GM12872 (cell line): ENCODE results near the gene ERG.

Source experiments
- TF ChIP-seq, protein P1 (sequence below): IDR thresholded peaks from 3 replicates; pipeline ENCODE4 v1.5.1; 2011; ENCODE audit warnings: low read depth, mild to moderate bottlenecking, low read length, moderate library complexity; ENCODE audit not compliant: insufficient read depth

The ERG gene

DNA sequence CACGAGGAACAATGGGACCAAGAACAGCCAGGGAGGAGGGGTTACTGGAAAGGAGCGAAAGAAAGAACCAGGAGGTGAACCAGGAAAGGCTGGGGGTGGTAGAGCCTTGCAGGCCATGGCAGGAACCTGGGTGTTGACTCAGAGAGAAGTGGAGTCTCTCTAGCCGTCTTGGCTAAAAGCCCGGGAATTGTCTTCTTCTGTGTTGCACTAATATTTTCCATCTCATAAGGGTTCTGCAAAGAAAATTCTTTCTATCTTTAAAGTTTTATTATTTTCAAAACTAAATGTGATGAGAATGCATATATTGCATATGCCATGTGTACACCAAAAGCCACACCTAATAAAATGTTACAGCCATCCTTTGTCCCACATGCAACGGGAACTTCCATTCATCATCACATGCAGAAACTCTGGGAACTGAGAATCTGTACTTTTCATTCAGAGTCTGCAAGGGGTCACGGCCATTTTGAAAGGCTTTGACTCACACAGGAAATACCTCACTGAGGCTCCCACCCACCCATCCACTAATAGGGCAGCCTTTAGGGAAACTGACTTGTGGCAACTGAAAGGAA is 38.0 kb downstream of the ERG start:
- TF ChIP-seq, protein P1, sequence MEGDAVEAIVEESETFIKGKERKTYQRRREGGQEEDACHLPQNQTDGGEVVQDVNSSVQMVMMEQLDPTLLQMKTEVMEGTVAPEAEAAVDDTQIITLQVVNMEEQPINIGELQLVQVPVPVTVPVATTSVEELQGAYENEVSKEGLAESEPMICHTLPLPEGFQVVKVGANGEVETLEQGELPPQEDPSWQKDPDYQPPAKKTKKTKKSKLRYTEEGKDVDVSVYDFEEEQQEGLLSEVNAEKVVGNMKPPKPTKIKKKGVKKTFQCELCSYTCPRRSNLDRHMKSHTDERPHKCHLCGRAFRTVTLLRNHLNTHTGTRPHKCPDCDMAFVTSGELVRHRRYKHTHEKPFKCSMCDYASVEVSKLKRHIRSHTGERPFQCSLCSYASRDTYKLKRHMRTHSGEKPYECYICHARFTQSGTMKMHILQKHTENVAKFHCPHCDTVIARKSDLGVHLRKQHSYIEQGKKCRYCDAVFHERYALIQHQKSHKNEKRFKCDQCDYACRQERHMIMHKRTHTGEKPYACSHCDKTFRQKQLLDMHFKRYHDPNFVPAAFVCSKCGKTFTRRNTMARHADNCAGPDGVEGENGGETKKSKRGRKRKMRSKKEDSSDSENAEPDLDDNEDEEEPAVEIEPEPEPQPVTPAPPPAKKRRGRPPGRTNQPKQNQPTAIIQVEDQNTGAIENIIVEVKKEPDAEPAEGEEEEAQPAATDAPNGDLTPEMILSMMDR = no peak

DNA sequence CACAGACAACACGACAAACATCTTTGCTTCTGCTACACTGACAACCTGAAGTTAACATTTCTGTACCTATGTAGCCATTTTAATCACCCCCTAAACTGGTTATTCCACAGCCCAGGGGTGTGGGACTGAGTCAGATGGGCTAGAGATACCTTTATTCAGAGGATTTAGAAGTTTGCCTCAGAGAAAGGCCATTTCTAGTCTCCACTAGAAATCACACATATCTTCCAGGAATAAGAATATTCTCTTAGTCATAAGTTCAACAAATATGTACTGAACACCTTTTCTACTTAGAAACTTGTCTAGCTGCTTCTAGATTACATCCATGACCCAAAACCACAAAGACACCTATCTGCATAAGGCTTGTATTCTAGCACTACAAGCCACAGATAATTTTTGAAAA is 38.8 kb downstream of the ERG start:
- TF ChIP-seq, protein P1 = no peak

DNA sequence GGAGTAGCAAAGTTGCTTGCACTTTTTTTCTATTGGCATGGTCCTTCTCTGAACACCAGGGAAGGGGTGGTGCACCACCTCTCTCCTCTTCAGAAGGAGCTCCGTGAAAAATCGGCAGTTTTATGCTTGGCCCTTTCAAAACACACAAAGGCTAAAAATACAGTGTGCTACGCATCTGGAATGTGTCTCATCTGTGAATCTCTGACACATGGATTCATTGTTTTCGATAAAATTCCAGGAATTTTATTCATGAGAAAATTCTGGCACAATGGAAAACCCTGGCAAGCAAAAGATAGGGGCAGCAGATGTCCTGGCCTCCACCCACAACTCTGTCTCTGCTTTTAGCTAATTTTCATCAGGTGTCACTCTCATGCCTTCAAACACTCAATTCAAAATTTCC is 42.9 kb downstream of the ERG start:
- TF ChIP-seq, protein P1 = no peak

DNA sequence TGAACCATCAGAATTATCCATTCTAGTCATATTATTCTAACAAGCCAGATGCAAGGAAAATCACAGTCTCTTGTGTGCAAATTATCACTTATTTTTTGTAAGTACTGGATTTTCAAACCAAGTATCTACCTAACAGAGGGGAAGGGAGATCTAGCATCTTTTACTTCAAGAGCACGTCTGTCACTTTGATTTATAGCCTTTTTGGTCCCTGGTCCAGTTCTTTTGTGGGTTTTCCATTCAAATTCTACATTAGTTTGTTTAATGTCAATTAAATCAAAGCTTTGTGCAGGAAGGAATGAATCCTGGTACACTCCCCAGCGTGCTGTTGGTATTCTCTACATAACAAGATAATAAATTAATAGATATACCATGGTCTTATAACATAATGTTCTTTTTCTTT is 43.6 kb downstream of the ERG start:
- TF ChIP-seq, protein P1 = no peak

DNA sequence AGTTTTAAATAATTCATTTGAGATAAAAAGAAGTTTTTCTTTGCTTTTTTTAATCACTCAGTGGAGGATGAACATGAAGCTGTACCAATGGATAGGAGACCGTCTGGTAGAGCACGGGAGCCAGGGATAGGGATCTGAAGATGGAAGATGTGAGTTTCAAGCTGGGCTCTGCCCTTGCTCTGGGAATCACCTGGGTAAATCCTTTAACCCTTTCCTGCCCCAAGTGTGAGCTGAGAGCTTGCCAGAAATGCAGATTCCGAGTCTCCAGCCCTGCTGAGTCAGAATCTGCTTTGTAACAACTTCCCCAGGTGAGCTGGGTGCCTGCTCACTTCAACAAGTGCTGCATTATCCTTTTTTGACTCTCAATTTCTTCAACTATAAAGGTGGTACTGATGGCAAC is 44.1 kb downstream of the ERG start:
- TF ChIP-seq, protein P1 = no peak

DNA sequence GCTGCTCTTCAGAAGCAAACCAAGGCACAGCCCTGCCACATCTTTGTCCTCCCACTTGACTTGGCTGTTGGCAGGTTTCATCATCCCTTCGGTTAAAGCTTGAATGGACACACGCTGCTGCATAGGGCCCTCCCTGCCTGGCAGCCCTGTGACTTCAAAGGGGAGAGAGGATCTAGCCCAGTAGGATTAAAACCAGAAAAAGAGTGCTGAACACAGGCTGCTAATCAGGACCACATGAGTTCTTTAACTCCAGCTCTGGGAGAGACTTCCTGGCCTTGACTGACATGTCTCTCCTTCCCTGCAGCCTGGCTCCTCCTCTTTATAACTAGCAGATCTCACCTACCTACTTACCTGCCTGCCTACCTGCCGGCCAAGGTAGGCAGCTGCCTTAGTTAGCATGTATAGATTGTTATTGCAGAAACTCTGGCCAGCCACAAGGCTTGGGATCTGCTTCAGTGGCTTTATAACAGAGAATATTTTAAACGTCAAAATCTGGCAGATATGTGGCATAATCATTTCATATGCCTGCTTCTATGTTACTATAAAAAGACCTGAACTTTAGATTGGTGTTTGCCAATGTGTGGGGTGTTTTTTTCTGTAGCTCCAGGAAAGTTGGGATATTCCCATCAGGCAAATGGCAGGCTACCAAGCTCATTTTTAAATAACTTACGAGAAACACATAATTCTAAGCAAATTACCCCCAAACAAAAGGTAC is 49.4 kb downstream of the ERG start:
- TF ChIP-seq, protein P1 = no peak

DNA sequence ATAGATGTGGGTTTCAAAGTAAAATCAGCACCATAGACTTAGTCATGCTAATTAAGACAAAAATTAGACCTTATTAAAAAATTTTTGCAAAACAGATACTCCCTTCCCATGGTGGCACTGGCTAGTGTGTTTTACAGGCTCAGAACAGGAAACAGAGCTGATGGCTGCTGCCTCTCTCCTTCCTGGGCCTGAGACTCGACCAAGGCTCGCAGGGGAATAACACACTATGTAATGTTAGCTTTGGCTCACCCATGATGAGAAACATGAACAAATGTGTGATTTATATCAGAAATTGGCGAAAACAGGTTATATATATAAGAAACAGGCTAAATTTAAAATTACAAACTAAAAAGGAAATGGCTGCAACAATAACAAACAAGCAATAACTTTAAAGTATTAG is 50.7 kb downstream of the ERG start:
- TF ChIP-seq, protein P1 = no peak
